ENCODE data around the gene SACS. TPM values are rescaled to one million over a fixed set of nuclear protein-coding genes. Genes with fewer than 3 reads are reported as not detected.

Gene SACS
- polyA plus RNA-seq, 3 donors: 1.7 to 2.7 (median 2.2) TPM

- no peak overlapping the region for H3K27ac ChIP-seq (ENCODE audit: low read depth in 1 of 2, low read length in 2 of 2)
- no peaks in the 10 kb centered on the region for H3K79me2 ChIP-seq (ENCODE audit: insufficient read depth, low read length)
- H3K4me3 Mint-ChIP-seq: no peak overlapping the region
- peaks cover 15% of the 10 kb centered on the region for H3K4me1 Mint-ChIP-seq
- no peak for TF ChIP-seq CTCF (IDR thresholded peaks at IDR 0.05)
- H3K9ac ChIP-seq (ENCODE audit: insufficient read depth, low read length, poor library complexity, severe bottlenecking): no peak overlapping the region
- no peak overlapping the region for H2AFZ ChIP-seq (ENCODE audit: insufficient read depth, low read depth, low read length, poor library complexity, severe bottlenecking)
- H3K27me3 Mint-ChIP-seq (ENCODE audit: low read depth in 3 of 3): peaks cover 2 to 7% (median 2%) of the 10 kb centered on the region in 3 donors
- H3K4me1 ChIP-seq (ENCODE audit: control insufficient read depth in 1 of 2, insufficient read depth in 2 of 2, low read length in 2 of 2): peaks cover 8 to 12% of the 10 kb centered on the region in 2 donors
- H3K36me3 Mint-ChIP-seq: peaks cover 0 to 2% of the 10 kb centered on the region in 2 donors
- H4K20me1 ChIP-seq (ENCODE audit: insufficient read depth, low read length): no peaks in the 10 kb centered on the region
- H3K27ac Mint-ChIP-seq: no peak overlapping the region
- no peak overlapping the region for H3K4me2 ChIP-seq (replicated peaks; ENCODE audit: extremely low read depth, low read length, poor library complexity, severe bottlenecking)
- intact Hi-C loops (cut with micrococcal nuclease): loop anchor here in 1 of 2 donors (10.0 kb wide), 1 partner anchor 436 kb away; no protein-coding TSS in a partner anchor
- H3K9me3 Mint-ChIP-seq: peaks cover 0 to 5% (median 0%) of the 10 kb centered on the region in 7 donors
- no peaks in the 10 kb centered on the region for H3K9me3 ChIP-seq (replicated peaks in 1 of 2; ENCODE audit: control insufficient read depth in 1 of 2, insufficient read depth in 1 of 2, low read length in 2 of 2)
- no peak for DNase-seq
- WGBS (ENCODE audit: insufficient coverage): 100% methylated on average over 2 of the region's 3 CpGs
- no peaks in the 10 kb centered on the region for H3K27me3 ChIP-seq (ENCODE audit: control insufficient read depth in 2 of 2, insufficient read depth in 2 of 2, low read length in 2 of 2)
- no peaks in the 10 kb centered on the region for H3K36me3 ChIP-seq (replicated peaks in 1 of 2; ENCODE audit: control insufficient read depth in 1 of 2, insufficient read depth in 2 of 2, low read length in 2 of 2)
- no peak overlapping the region for H3K4me3 ChIP-seq (replicated peaks in 1 of 3; ENCODE audit: low read depth in 2 of 3, low read length in 3 of 3)
Observed at GRCh38 chr13:23468811-23469210, 35.3 kb upstream of the SACS start.

DNA sequence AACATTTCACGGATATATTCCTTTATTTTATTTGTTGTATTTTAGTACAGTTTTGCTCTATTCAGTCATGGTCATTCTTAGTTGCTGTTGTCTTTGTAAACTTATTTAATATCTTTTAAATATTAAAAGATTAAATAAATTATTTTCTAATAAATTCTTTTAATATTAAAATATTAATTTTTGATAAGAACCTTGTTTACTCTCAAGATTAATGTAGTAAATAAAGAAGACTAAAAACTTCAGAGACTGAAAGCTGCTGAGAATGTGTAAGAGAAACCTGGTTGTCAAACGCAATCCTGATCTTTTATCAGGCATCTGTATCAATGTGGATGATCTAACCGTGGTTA lies 34.4 kb upstream of the SACS start:
- H3K27ac Mint-ChIP-seq: no peak overlapping the region
- no CpG with 5 or more reads among the region's 3 CpGs for WGBS (ENCODE audit: insufficient coverage)
- peaks cover 0 to 5% (median 0%) of the 10 kb centered on the region in 7 donors for H3K9me3 Mint-ChIP-seq
- Histone ChIP-seq H2AFZ (ENCODE audit: insufficient read depth, low read depth, low read length, poor library complexity, severe bottlenecking) (no peak overlapping the region), H3K4me1 (ENCODE audit: control insufficient read depth in 1 of 2, insufficient read depth in 2 of 2, low read length in 2 of 2) (peaks cover 11 to 15% of the 10 kb centered on the region in 2 donors), H3K4me3 (replicated peaks in 1 of 3; ENCODE audit: low read depth in 2 of 3, low read length in 3 of 3) (no peak overlapping the region), H4K20me1 (ENCODE audit: insufficient read depth, low read length) (no peaks in the 10 kb centered on the region), H3K9ac (ENCODE audit: insufficient read depth, low read length, poor library complexity, severe bottlenecking) (no peak overlapping the region), H3K36me3 (replicated peaks in 1 of 2; ENCODE audit: control insufficient read depth in 1 of 2, insufficient read depth in 2 of 2, low read length in 2 of 2) (no peaks in the 10 kb centered on the region), H3K4me2 (replicated peaks; ENCODE audit: extremely low read depth, low read length, poor library complexity, severe bottlenecking) (no peak overlapping the region), H3K27me3 (ENCODE audit: control insufficient read depth in 2 of 2, insufficient read depth in 2 of 2, low read length in 2 of 2) (no peaks in the 10 kb centered on the region), H3K9me3 (replicated peaks in 1 of 2; ENCODE audit: control insufficient read depth in 1 of 2, insufficient read depth in 1 of 2, low read length in 2 of 2) (no peaks in the 10 kb centered on the region), H3K79me2 (ENCODE audit: insufficient read depth, low read length) (no peaks in the 10 kb centered on the region), H3K27ac (ENCODE audit: low read depth in 1 of 2, low read length in 2 of 2) (no peak overlapping the region)
- intact Hi-C loops (cut with micrococcal nuclease): loop anchor here in 1 of 2 donors (10.0 kb wide), 1 partner anchor 437 kb away; no protein-coding TSS in a partner anchor
- no peak for TF ChIP-seq CTCF (IDR thresholded peaks at IDR 0.05)
- no peak overlapping the region for H3K4me3 Mint-ChIP-seq
- H3K4me1 Mint-ChIP-seq: peaks cover 19% of the 10 kb centered on the region
- peaks cover 0 to 2% of the 10 kb centered on the region in 2 donors for H3K36me3 Mint-ChIP-seq
- H3K27me3 Mint-ChIP-seq (ENCODE audit: low read depth in 3 of 3): peaks cover 2 to 7% (median 2%) of the 10 kb centered on the region in 3 donors
- DNase-seq: no peak
